NCI-H2196 treated with DMSO at 0.1 percent for 48 hours (cell line): Measurements from ENCODE around the gene TMEM169.

Experiments
- DNase-seq: peaks from one replicate; lab custom pipeline; 2025; ENCODE audit not compliant: unreplicated experiment; lab: John Stamatoyannopoulos, UW

Gene TMEM169

GRCh38 chr2:216081487-216082116 is at the start of gene TMEM169, which contains the start of gene PECR:
TSS of gene TMEM169 (plus strand) at chr2:216081919. CDS start at chr2:216095964, 14,045 bp downstream.
TSS of gene PECR (minus strand) at chr2:216081809. CDS start at chr2:216081741, 68 bp downstream.
- DNase-seq = peak; percentile 69

DNA sequence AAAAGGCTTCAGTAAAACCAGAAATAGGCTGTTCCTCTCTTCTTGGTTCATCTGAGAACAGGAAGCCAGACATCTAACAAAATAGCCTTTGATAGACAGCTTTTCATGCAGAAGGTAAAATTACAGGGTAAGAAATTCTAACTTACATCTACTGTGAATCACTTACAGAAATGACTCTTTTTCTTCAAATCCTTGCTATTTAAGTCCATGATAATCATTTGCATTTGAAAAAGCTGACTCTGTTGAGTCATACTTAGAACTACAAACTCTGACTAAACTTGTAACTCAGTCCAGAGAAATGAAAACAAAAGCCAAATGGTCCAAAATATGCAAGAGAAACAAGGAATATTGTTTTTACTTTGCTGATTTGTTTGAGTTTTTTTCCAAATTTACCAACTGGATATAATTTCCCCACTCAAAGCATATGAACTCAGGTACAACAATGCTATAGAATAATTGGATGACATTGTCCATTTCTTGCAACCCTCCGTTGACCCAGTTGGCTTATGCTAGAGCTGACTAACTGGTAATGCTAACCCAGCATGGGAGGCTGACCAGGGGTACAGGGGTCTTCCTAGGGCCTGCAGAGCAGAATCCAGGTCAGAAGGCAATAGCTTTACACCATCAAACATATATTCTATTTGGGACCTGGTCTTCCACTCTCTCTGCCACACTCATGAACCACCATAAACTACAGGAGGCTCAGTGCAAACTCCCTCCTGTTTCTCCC is 49.6 kb upstream of the TMEM169 start:
- no peak for DNase-seq

GRCh38 chr2:216033403-216033802 is 48.3 kb upstream of the TMEM169 start:
- no peak for DNase-seq

GRCh38 chr2:216034065-216034464 is 47.7 kb upstream of the TMEM169 start:
- DNase-seq = peak; percentile 9

- DNase-seq = no peak
Observed at GRCh38 chr2:216039918-216040317, 41.8 kb upstream of the TMEM169 start.

GRCh38 chr2:216041438-216041837 is 40.3 kb upstream of the TMEM169 start:
- DNase-seq = no peak

DNA sequence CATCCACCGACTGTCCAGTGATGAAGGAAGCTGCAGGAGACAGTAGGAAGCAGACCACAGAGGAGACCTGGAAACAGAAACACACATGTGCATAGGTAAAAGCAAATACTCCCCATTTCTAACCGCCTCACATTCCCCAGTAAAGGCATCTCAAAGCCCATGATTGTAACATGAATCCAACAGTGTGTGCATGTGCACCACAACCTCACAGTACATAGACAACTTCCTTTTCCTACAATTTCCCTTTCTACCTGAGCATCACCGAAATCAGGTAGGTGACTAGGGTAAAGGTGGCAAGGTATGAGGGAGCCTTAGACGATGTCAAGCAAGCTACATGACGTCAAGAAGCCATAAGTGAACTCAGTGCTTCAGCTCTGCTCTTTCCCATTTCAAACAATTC is 37.8 kb upstream of the TMEM169 start:
- DNase-seq = no peak

- DNase-seq = no peak
Observed at GRCh38 chr2:216044883-216045486, 36.7 kb upstream of the TMEM169 start.

DNA sequence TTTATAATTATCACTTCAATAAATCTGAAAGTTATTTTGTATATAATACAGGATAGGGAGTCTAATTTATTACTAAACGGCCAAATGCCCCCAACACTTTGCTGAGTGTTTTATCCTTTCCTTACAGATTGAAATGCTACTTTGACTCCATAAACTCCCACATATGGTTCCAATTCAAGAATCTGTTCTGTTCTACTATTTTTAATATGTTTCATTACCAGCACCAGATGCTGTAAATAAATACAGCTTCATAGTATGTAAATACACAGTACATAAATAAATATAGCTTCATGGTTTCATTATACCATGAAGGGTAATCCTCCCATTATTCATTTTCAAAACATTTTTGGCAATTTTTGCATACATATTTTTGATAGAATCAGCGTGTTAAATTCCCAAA is 34.3 kb upstream of the TMEM169 start:
- no peak for DNase-seq

- DNase-seq = no peak
Observed at GRCh38 chr2:216049452-216049851, 32.3 kb upstream of the TMEM169 start.

DNA sequence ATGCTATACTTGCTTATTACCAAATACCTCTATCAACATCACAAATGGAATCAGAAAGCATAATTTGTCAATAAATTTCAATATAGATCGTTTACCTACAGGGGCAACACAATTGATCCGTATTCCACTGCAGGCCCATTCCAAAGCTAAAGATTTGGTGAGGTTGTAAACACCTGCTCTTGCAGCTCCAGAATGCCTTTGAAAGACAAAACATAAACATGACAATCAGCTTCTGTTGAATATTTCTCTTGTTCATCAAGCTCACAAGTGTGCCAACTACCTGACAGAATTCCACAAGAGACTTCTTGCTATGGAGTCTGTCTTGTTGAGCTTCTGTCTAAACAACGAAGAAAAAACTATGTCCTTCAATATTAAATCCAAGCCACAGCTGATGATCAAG is 30.4 kb upstream of the TMEM169 start:
- DNase-seq = no peak

DNA sequence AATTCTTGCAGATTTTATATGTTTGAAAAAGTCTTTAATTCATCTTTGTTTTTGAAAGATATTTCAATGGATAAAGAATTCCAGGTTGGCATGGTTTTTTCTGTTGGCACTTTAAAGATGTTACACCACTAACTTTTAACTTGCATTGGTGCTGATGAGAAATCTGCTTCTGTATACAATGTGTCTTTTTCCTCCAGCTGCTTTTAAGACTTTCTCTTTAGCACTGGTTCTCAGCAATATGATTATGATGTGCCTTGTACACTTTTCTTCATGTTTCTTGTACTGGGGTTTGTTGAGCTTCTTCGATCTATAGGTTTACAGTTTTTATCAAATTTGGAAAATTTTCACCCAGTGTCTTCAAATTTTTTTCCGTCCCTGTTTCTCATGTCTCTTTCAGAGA is 29.3 kb upstream of the TMEM169 start:
- no peak for DNase-seq

- DNase-seq = no peak
Observed at GRCh38 chr2:216055680-216056079, 26.0 kb upstream of the TMEM169 start.

- DNase-seq = no peak
Observed at GRCh38 chr2:216056739-216057138, 25.0 kb upstream of the TMEM169 start.

DNA sequence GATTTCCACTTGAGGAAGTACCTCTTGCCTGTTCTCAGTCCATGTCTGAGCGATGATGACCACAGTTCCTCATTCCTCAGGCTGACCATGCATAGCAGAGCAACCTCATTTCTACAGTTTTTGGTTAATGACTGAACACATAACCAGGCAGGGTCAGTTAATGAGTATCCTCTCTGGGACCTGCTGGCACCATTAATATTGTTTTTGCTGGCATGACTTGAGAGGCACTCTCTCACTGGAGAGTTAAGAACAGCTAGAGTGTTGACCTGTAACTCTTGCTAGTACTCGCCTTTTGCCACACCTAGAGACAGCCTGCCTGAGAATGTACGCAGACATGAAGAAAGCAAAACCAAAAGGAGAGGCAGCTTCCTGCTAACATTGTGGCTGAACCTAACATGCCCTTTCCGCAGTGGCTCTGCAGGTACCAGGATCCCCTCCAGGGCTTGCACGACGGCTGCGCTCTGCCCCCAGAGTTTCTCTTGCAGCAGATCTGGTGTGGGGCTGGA is 24.0 kb upstream of the TMEM169 start:
- DNase-seq = no peak

GRCh38 chr2:216059233-216059834 is 22.4 kb upstream of the TMEM169 start:
- DNase-seq = no peak

- no peak for DNase-seq
Observed at GRCh38 chr2:216064014-216064630, 17.6 kb upstream of the TMEM169 start.

GRCh38 chr2:216064665-216065064 is 17.1 kb upstream of the TMEM169 start:
- no peak for DNase-seq

- DNase-seq = no peak
Observed at GRCh38 chr2:216066230-216066629, 15.5 kb upstream of the TMEM169 start.

GRCh38 chr2:216069028-216069427 is 12.7 kb upstream of the TMEM169 start:
- no peak for DNase-seq

DNA sequence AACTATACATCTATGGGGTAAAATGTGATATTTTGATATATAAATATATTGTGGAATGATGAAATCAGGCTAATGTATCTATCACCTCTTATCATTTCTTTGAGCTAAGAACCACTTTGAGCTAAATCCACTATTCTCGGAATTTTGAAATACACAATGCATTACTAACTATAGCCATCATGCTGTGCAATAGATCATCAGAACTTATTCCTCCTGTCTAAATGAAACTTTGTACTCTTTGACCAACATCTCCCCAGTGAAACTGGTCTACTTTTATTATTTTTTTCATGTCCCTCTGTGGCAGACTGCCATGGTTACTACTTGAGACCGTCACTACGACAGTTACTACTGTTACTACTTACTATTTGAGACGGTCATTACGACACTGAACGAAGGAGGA is 11.5 kb upstream of the TMEM169 start:
- DNase-seq = no peak
